Fibroblast of skin of right quadriceps (primary cell): ENCODE results near the gene SH3RF3.
A peak's percentile ranks its signal among the peaks of the same experiment; 100 is the strongest.
"Not testable (repeated sequence)": the region's sequence is repeated elsewhere in the genome, so short reads cannot be mapped to it uniquely, and the experiment has no call there.

ENCODE experiments used
- DNase-seq: peaks from one replicate; pipeline ENCODE4 v3.0.0-alpha.2; 2013

SH3RF3 gene

GRCh38 chr2:109118321-109118720 lies 10.7 kb upstream of the SH3RF3 start:
- DNase-seq, result no peak

GRCh38 chr2:109120166-109120565 lies 8.8 kb upstream of the SH3RF3 start:
- no peak for DNase-seq

GRCh38 chr2:109120686-109121085 lies 8.3 kb upstream of the SH3RF3 start:
- not testable (repeated sequence) for DNase-seq

- no peak for DNase-seq
Observed at GRCh38 chr2:109123586-109124201, 5.3 kb upstream of the SH3RF3 start.

GRCh38 chr2:109124982-109125592 lies 3.9 kb upstream of the SH3RF3 start:
- no peak for DNase-seq

- peak; percentile 97 for DNase-seq
Observed at GRCh38 chr2:109125593-109126500, 3.2 kb upstream of the SH3RF3 start.

GRCh38 chr2:109126501-109126860 lies 2.5 kb upstream of the SH3RF3 start:
- DNase-seq, result peak; percentile 85

- no peak for DNase-seq
Observed at GRCh38 chr2:109127556-109127955, 1.4 kb upstream of the SH3RF3 start.

- DNase-seq, result peak; percentile 85
Observed at GRCh38 chr2:109128048-109128615, 873 bp upstream of the SH3RF3 start.

- no peak for DNase-seq
Observed at GRCh38 chr2:109129356-109129920, 433 bp downstream of the SH3RF3 start.

- DNase-seq, result no peak
Observed at GRCh38 chr2:109129921-109130722, 1.1 kb downstream of the SH3RF3 start.

- no peak for DNase-seq
Observed at GRCh38 chr2:109130723-109130995, 1.7 kb downstream of the SH3RF3 start.

GRCh38 chr2:109131777-109132176 lies 2.8 kb downstream of the SH3RF3 start:
- no peak for DNase-seq

- no peak for DNase-seq
Observed at GRCh38 chr2:109132626-109133025, 3.6 kb downstream of the SH3RF3 start.

GRCh38 chr2:109133746-109134145 lies 4.7 kb downstream of the SH3RF3 start:
- no peak for DNase-seq

GRCh38 chr2:109134741-109135358 lies 5.8 kb downstream of the SH3RF3 start:
- no peak for DNase-seq

- no peak for DNase-seq
Observed at GRCh38 chr2:109135359-109136197, 6.6 kb downstream of the SH3RF3 start.

- DNase-seq, result no peak
Observed at GRCh38 chr2:109136542-109136941, 7.5 kb downstream of the SH3RF3 start.

- DNase-seq, result no peak
Observed at GRCh38 chr2:109137616-109138015, 8.6 kb downstream of the SH3RF3 start.

GRCh38 chr2:109138449-109138848 lies 9.4 kb downstream of the SH3RF3 start:
- DNase-seq, result no peak

GRCh38 chr2:109139002-109139401 lies 10.0 kb downstream of the SH3RF3 start:
- peak; percentile 76 for DNase-seq
